Neural cell (in vitro differentiated cells): ENCODE measurements around the gene ZNF189. TPM values are rescaled to one million over a fixed set of nuclear protein-coding genes. Genes with fewer than 3 reads are reported as not detected.

ENCODE experiments used
- H2AFZ ChIP-seq: fragments of 200-600, 300-800 bp; sonication (generic), shearing (Covaris generic); 2 replicates; pipeline ENCODE4 v1.6.0; 2014; ENCODE audit warnings: low read depth, mild to moderate bottlenecking, antibody characterized with exemption, low read length, moderate library complexity
- H3F3A ChIP-seq: fragments of 200-600 bp; shearing (Covaris generic); 2 replicates; pipeline ENCODE4 v1.6.1; 2016; ENCODE audit warnings: mild to moderate bottlenecking, moderate library complexity, mixed read lengths, antibody characterized with exemption, low read length; ENCODE audit not compliant: insufficient read depth, poor library complexity, severe bottlenecking
- H3K27ac ChIP-seq: fragments of 200-600, 300-800 bp; sonication (generic), shearing (Covaris generic); 2 replicates; pipeline ENCODE4 v1.5.1; 2014; ENCODE audit warnings: mild to moderate bottlenecking, low read length, moderate library complexity
- H3K27me3 ChIP-seq: fragments of 300-800, 200-600 bp; sonication (generic), shearing (Covaris generic); 2 replicates; pipeline ENCODE4 v1.6.0; 2014; ENCODE audit warnings: mild to moderate bottlenecking, low read depth, low read length, moderate library complexity; ENCODE audit not compliant: insufficient read depth
- H3K36me3 ChIP-seq: fragments of 300-800, 200-600 bp; sonication (generic), shearing (Covaris generic); 2 replicates; pipeline ENCODE4 v1.5.1; 2014; ENCODE audit warnings: mild to moderate bottlenecking, antibody characterized with exemption, low read length, moderate library complexity; ENCODE audit not compliant: insufficient read depth
- H3K4me2 ChIP-seq: fragments of 300-800, 200-600 bp; sonication (generic), shearing (Covaris generic); 2 replicates; pipeline ENCODE4 v1.6.0; 2014; ENCODE audit warnings: mild to moderate bottlenecking, low read length
- H3K4me3 ChIP-seq: fragments of 300-800, 200-600 bp; sonication (generic), shearing (Covaris generic); 2 replicates; pipeline ENCODE4 v1.5.1; 2014; ENCODE audit warnings: mild to moderate bottlenecking, low read length, moderate library complexity
- H3K79me2 ChIP-seq: fragments of 200-600 bp; shearing (Covaris generic); replicated peaks from 2 replicates; pipeline ENCODE4 v1.6.0; 2014; ENCODE audit warnings: mild to moderate bottlenecking, low read length, moderate library complexity; ENCODE audit not compliant: insufficient read depth
- H3K9ac ChIP-seq: fragments of 300-800, 200-600 bp; sonication (generic), shearing (Covaris generic); 2 replicates; pipeline ENCODE4 v1.6.1; 2016; ENCODE audit warnings: mild to moderate bottlenecking, low read length, mixed read lengths
- H3K9me2 ChIP-seq: fragments of 200-600 bp; shearing (Covaris generic); 2 replicates; pipeline ENCODE4 v1.6.1; 2016; ENCODE audit warnings: mild to moderate bottlenecking, low read length, mixed read lengths; ENCODE audit not compliant: insufficient read depth
- H3K9me3 ChIP-seq: fragments of 200-600, 300-800 bp; sonication (generic), shearing (Covaris generic); 2 replicates; pipeline ENCODE4 v1.6.1; 2016; ENCODE audit warnings: mild to moderate bottlenecking, mixed run types, low read length, moderate library complexity, mixed read lengths
- H4K20me1 ChIP-seq: fragments of 200-600 bp; shearing (Covaris generic); 2 replicates; pipeline ENCODE4 v1.6.1; 2016; ENCODE audit warnings: mild to moderate bottlenecking, mixed run types; ENCODE audit not compliant: insufficient read depth
- CTCF ChIP-seq: fragments of 450-650 bp; IDR thresholded peaks from 2 replicates; pipeline ENCODE4 v1.5.1; 2014; ENCODE audit warnings: antibody characterized with exemption, mild to moderate bottlenecking, moderate library complexity; ENCODE audit not compliant: poor library complexity, severe bottlenecking
- EP300 ChIP-seq: fragments of 450-650 bp; conservative IDR thresholded peaks from 2 replicates; pipeline ENCODE4 v1.6.1; 2014; ENCODE audit warnings: antibody characterized with exemption, mild to moderate bottlenecking, moderate library complexity; ENCODE audit not compliant: poor library complexity, severe bottlenecking
- EZH2 ChIP-seq: fragments of 200-600, 300-800 bp; shearing (Covaris generic), sonication (generic); IDR thresholded peaks from 2 replicates; pipeline ENCODE4 v1.6.1; 2014; ENCODE audit warnings: antibody characterized with exemption, low read length, borderline replicate concordance, mild to moderate bottlenecking; ENCODE audit not compliant: insufficient read depth, poor library complexity, severe bottlenecking
- MXI1 ChIP-seq: fragments of 450-650 bp; conservative IDR thresholded peaks from 2 replicates; pipeline ENCODE4 v1.6.1; 2014; ENCODE audit warnings: antibody characterized with exemption, mild to moderate bottlenecking; ENCODE audit not compliant: poor library complexity, severe bottlenecking
- POLR2AphosphoS5 ChIP-seq: IDR thresholded peaks from 2 replicates; pipeline ENCODE4 v1.6.1; 2012
- RAD21 ChIP-seq: fragments of 450-650 bp; conservative IDR thresholded peaks from 2 replicates; pipeline ENCODE4 v1.6.1; 2014; ENCODE audit warnings: antibody characterized with exemption, mild to moderate bottlenecking, moderate library complexity
- SMC3 ChIP-seq: fragments of 450-650 bp; conservative IDR thresholded peaks from 2 replicates; pipeline ENCODE4 v1.6.1; 2014; ENCODE audit warnings: antibody characterized with exemption, mild to moderate bottlenecking, moderate library complexity; ENCODE audit not compliant: poor library complexity
- TAF1 ChIP-seq: IDR thresholded peaks from 2 replicates; pipeline ENCODE4 v1.6.1; 2012; ENCODE audit warnings: low read depth
- polyA plus RNA-seq: library from polyadenylated mRNA; depleted of rRNA; stranded (reverse); fragments of >200 nt; gene quantifications from 2 replicates; pipeline ENCODE4 v1.2.3, GENCODE V29; 2014
- TF ChIP-seq, protein P1 (sequence below): IDR thresholded peaks from 2 replicates; pipeline ENCODE4 v1.6.1; 2012; ENCODE audit warnings: borderline replicate concordance

Gene ZNF189
- polyA plus RNA-seq, 1 donor from 2014 or later, result 28.0 TPM

DNA sequence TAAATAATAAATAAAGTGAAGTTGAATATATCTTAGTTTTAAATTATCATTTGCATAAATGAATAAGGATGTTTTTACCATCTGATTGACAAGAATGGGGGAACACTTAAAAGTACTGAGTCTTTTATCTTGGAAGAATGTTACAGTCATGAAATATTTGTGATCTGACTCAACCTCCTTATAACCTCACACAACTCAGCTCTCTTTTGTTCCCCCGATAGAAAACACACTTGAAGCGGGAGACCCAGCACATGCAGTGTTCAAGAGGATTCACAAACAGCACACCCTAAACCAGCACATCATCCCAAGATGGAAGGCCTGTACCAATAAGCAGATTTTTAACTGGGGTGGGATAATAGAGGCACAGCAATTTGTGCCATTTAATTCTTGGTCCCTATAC lies 29.4 kb upstream of the ZNF189 start:
- Histone ChIP-seq H4K20me1 (no peaks in the 10 kb centered on the region), H3K9me3 (no peaks in the 10 kb centered on the region), H3K9ac (no peak overlapping the region), H3F3A (no peaks in the 10 kb centered on the region), H3K4me3 (no peak overlapping the region), H3K27me3 (no peaks in the 10 kb centered on the region), H3K79me2 (no peaks in the 10 kb centered on the region), H3K4me2 (no peak overlapping the region), H3K9me2 (no peaks in the 10 kb centered on the region), H3K27ac (no peak overlapping the region), H2AFZ (no peak overlapping the region), H3K36me3 (no peaks in the 10 kb centered on the region)
- no peak for TF ChIP-seq EZH2
- no peak for TF ChIP-seq POLR2AphosphoS5
- no peak for TF ChIP-seq EP300
- TF ChIP-seq TAF1, result no peak
- TF ChIP-seq SMC3, result no peak
- TF ChIP-seq CTCF, result no peak
- TF ChIP-seq, protein P1, sequence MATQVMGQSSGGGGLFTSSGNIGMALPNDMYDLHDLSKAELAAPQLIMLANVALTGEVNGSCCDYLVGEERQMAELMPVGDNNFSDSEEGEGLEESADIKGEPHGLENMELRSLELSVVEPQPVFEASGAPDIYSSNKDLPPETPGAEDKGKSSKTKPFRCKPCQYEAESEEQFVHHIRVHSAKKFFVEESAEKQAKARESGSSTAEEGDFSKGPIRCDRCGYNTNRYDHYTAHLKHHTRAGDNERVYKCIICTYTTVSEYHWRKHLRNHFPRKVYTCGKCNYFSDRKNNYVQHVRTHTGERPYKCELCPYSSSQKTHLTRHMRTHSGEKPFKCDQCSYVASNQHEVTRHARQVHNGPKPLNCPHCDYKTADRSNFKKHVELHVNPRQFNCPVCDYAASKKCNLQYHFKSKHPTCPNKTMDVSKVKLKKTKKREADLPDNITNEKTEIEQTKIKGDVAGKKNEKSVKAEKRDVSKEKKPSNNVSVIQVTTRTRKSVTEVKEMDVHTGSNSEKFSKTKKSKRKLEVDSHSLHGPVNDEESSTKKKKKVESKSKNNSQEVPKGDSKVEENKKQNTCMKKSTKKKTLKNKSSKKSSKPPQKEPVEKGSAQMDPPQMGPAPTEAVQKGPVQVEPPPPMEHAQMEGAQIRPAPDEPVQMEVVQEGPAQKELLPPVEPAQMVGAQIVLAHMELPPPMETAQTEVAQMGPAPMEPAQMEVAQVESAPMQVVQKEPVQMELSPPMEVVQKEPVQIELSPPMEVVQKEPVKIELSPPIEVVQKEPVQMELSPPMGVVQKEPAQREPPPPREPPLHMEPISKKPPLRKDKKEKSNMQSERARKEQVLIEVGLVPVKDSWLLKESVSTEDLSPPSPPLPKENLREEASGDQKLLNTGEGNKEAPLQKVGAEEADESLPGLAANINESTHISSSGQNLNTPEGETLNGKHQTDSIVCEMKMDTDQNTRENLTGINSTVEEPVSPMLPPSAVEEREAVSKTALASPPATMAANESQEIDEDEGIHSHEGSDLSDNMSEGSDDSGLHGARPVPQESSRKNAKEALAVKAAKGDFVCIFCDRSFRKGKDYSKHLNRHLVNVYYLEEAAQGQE, result no peak
- no peak for TF ChIP-seq MXI1
- no peak for TF ChIP-seq RAD21

- no peaks in the 10 kb centered on the region for H3K79me2 ChIP-seq
- no peaks in the 10 kb centered on the region for H3K9me2 ChIP-seq
- H3K36me3 ChIP-seq, result no peaks in the 10 kb centered on the region
- no peaks in the 10 kb centered on the region for H4K20me1 ChIP-seq
- H3K9me3 ChIP-seq, result no peaks in the 10 kb centered on the region
- no peaks in the 10 kb centered on the region for H3F3A ChIP-seq
- no peak overlapping the region for H3K4me3 ChIP-seq
- TF ChIP-seq EZH2 (no peak), TAF1 (no peak), EP300 (no peak), MXI1 (no peak), POLR2AphosphoS5 (no peak), SMC3 (no peak), RAD21 (no peak), CTCF (no peak)
- TF ChIP-seq, protein P1, result no peak
- no peak overlapping the region for H3K27ac ChIP-seq
- no peak overlapping the region for H3K9ac ChIP-seq
- H3K27me3 ChIP-seq, result no peaks in the 10 kb centered on the region
- H2AFZ ChIP-seq, result no peak overlapping the region
- H3K4me2 ChIP-seq, result no peak overlapping the region
Observed at GRCh38 chr9:101369884-101370531, 28.6 kb upstream of the ZNF189 start.
